Measurements from ENCODE around the gene CAMK2G.

DNA sequence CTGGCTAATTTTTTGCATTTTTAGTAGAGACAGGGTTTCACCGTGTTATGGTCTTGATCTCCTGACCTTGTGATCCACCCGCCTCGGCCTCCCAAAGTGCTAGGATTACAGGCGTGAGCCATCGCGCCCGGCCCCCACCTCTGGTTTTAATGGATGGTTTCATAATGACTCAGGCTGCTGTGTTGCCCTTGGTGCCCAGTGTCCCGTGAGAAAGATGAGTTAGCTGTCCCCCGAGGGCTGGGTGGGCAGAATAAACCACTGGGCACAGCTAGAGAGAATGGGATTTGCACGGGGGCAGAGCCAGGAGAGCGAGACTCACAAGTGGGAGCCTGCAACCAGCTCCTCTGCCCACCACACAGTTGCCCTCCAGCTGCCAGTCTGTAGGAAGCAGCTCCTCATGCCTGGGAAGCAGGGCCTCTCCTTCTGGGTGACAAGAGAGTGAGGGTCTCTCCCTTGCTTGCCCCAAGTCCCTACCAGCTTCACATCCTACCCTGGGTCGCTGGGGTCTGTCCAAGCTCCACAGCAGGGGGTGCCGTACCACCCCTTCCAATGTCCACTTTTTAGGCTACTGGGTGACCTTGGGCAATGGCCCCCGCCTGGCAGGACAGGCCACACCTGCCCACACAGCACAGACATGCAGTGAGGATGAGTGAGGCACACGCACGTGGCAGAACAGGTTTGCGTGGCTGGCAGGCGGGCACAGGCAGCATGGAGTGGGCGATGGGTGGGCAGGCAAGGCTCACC, 46.8 kb downstream of the CAMK2G start:
- TF ChIP-seq, protein P1, sequence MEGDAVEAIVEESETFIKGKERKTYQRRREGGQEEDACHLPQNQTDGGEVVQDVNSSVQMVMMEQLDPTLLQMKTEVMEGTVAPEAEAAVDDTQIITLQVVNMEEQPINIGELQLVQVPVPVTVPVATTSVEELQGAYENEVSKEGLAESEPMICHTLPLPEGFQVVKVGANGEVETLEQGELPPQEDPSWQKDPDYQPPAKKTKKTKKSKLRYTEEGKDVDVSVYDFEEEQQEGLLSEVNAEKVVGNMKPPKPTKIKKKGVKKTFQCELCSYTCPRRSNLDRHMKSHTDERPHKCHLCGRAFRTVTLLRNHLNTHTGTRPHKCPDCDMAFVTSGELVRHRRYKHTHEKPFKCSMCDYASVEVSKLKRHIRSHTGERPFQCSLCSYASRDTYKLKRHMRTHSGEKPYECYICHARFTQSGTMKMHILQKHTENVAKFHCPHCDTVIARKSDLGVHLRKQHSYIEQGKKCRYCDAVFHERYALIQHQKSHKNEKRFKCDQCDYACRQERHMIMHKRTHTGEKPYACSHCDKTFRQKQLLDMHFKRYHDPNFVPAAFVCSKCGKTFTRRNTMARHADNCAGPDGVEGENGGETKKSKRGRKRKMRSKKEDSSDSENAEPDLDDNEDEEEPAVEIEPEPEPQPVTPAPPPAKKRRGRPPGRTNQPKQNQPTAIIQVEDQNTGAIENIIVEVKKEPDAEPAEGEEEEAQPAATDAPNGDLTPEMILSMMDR (IDR thresholded peaks at IDR 0.05): no peak
- TF ChIP-seq POLR2A (IDR thresholded peaks at IDR 0.05): no peak

Data from Peyer's patch (tissue), 4 donors.